ENCODE data around the gene AAGAB.

The AAGAB gene

GRCh38 chr15:67199391-67199790 is 55.1 kb downstream of the AAGAB start:
- H3K4me3 ChIP-seq (ENCODE audit: low read depth, low read length), result no peak overlapping the region
- no peak for DNase-seq (ENCODE audit: low read depth)
- TF ChIP-seq CTCF (IDR thresholded peaks at IDR 0.05; ENCODE audit: control insufficient read depth, extremely low read depth, insufficient read depth), result no peak

- H3K4me3 ChIP-seq (ENCODE audit: low read depth, low read length), result no peak overlapping the region
- no peak for TF ChIP-seq CTCF (IDR thresholded peaks at IDR 0.05; ENCODE audit: control insufficient read depth, extremely low read depth, insufficient read depth)
- DNase-seq (ENCODE audit: low read depth), result no peak
Measured at GRCh38 chr15:67198157-67198754, 56.2 kb downstream of the AAGAB start.

- no peak for DNase-seq (ENCODE audit: low read depth)
- TF ChIP-seq CTCF (IDR thresholded peaks at IDR 0.05; ENCODE audit: control insufficient read depth, extremely low read depth, insufficient read depth), result no peak
Measured at GRCh38 chr15:67197364-67197695, 57.1 kb downstream of the AAGAB start.

GRCh38 chr15:67196672-67197363 is 57.6 kb downstream of the AAGAB start:
- TF ChIP-seq CTCF (IDR thresholded peaks at IDR 0.05; ENCODE audit: control insufficient read depth, extremely low read depth, insufficient read depth), result no peak
- DNase-seq (ENCODE audit: low read depth), result no peak
- no peak overlapping the region for H3K4me3 ChIP-seq (ENCODE audit: low read depth, low read length)

More at GRCh38 chr15:67197364-67197695, 57.1 kb downstream of the AAGAB start:
- H3K4me3 ChIP-seq (ENCODE audit: low read depth, low read length), result no peak overlapping the region

GRCh38 chr15:67196222-67196621 is 58.2 kb downstream of the AAGAB start:
- no peak for DNase-seq (ENCODE audit: low read depth)
- no peak overlapping the region for H3K4me3 ChIP-seq (ENCODE audit: low read depth, low read length)
- no peak for TF ChIP-seq CTCF (IDR thresholded peaks at IDR 0.05; ENCODE audit: control insufficient read depth, extremely low read depth, insufficient read depth)

- H3K4me3 ChIP-seq (ENCODE audit: low read depth, low read length), result no peak overlapping the region
- no peak for DNase-seq (ENCODE audit: low read depth)
- no peak for TF ChIP-seq CTCF (IDR thresholded peaks at IDR 0.05; ENCODE audit: control insufficient read depth, extremely low read depth, insufficient read depth)
Measured at GRCh38 chr15:67195305-67195704, 59.2 kb downstream of the AAGAB start.
